HK-2 (cell line): ENCODE data around the gene RNF8.
A peak's percentile ranks its signal among the peaks of the same experiment; 100 is the strongest.
"Not testable (repeated sequence)": the region's sequence is repeated elsewhere in the genome, so short reads cannot be mapped to it uniquely, and the experiment has no call there.

ENCODE experiments used
- DNase-seq: peaks from one replicate; pipeline ENCODE4 v3.0.0-alpha.2; 2018; ENCODE audit not compliant: unreplicated experiment

RNF8 gene

GRCh38 chr6:37321101-37321500 is 32.7 kb upstream of the RNF8 start:
- DNase-seq = no peak

DNA sequence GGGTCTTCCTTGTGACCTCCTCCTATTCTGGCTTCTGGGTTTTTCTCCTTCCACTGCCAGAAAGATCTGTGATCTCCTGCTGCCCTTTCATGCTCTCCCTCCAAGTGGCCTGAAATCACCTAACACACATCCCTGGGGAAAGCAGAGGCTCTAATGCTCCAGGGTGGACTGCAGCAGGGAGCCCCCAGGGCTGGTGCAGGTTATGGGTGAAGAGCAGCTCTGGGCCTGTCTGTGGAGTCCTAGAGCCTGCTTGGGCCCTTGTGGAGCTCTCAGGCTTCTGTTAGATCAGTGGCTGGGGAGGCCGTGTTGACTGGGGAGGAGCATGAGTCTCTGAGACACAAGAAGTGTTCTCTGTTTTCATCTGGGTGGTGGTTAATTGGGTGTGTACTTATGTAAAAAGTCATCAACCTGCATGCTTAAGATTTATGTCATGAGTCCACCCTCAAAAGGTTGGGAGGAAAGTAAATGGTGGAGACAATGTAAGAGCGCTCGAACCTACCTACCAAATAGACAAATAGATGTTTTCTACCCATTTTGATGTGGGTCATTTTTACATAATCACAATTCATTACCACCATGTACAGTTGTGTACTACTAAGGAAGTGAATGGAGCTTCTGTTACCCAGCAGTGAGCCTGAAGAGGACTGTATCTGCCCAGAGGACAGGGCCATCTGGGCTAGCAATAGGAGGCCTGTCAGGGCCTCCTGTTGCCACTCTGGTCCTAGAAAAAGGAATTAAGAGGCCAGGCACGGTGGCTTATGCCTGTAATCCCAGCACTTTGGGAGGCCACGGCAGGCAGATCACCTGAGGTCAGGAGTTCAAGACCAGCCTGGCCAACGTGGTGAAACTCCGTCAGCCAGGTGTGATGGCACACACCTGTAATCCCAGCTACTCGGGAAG is 32.0 kb upstream of the RNF8 start:
- DNase-seq = no peak

DNA sequence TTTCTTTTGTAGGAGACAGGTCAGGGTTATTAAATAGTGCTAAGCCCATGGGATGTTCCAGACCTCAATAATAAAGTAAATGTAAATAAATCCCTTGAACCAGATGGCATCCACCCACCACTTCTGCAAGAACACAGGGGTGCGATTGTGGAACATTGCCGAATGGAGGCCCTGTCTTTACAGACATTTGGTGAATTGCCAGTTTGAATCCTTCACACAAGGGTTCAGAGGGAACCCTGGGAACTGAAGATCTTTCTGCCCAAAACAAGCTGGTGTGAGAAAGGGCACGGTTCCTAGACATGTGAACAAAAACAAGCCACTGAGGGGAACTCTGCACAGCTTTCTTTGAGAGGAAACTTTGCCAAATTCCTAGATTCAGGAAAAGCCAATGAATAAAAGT is 30.2 kb upstream of the RNF8 start:
- no peak for DNase-seq

DNA sequence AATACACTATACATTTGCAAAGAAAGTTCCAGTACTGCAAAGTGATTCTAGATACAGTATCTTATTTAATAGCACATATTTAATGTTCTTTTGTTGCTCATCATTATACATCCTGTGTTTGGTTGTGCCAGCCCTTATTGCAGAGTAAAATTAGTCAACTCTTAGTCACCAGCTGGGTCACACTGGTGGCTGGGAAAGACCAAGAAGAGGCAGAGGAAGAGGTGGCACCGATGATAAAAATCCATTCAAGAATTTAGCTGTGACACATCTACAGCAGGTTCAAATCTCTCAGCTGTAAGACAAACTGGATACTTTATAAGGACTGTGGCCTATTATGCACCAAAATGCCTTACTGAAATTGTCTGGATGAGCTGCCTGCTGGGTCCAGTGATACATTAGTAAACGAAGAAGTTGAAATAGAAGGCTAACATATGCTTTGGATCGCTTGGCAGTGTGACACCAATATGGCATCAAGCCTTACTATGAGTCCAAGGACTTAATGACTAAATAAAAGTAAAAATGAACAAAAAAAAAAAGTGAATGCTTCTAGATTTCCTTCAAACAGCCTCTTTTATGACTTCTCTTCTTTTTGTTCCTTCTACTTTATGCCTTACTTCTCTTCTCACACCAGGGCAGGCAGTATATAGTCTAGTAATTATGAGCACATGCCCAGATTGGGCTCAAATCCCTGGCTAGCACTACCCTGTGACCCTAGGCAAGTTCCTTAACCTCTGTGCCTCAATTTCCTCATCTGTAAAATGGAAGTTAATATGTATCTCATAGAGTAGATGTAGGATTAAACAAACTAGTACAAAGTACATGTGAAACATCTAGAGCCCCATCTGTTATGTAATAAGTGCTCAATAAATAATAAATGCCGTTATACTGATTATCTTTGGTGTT is 29.4 kb upstream of the RNF8 start:
- peak; percentile 26 for DNase-seq

GRCh38 chr6:37330345-37330744 is 23.4 kb upstream of the RNF8 start:
- not testable (repeated sequence) for DNase-seq

DNA sequence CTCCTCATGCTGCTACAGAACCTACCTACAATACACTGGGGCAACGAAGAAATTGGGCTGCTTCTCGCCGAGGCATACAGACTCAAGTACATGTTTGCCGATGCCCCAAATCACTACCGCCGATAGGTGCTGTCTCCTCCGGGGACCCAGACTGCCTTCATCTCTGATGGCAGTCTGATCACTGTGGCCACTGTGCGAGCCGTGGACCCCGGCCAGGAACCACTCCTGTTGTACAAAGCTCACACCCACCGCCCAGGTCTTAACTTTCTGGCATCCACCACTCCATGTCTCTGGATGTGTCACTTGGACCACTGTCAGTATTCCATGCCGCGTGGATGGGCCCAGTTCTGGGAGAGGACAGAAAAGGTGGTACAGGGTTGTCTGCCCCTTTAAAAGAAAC is 22.7 kb upstream of the RNF8 start:
- DNase-seq = no peak

- no peak for DNase-seq
Observed at GRCh38 chr6:37332894-37333293, 20.9 kb upstream of the RNF8 start.

- DNase-seq = no peak
Observed at GRCh38 chr6:37334047-37334446, 19.7 kb upstream of the RNF8 start.

- DNase-seq = not testable (repeated sequence)
Observed at GRCh38 chr6:37338317-37338716, 15.5 kb upstream of the RNF8 start.

GRCh38 chr6:37338745-37339255 is 15.0 kb upstream of the RNF8 start:
- no peak for DNase-seq

DNA sequence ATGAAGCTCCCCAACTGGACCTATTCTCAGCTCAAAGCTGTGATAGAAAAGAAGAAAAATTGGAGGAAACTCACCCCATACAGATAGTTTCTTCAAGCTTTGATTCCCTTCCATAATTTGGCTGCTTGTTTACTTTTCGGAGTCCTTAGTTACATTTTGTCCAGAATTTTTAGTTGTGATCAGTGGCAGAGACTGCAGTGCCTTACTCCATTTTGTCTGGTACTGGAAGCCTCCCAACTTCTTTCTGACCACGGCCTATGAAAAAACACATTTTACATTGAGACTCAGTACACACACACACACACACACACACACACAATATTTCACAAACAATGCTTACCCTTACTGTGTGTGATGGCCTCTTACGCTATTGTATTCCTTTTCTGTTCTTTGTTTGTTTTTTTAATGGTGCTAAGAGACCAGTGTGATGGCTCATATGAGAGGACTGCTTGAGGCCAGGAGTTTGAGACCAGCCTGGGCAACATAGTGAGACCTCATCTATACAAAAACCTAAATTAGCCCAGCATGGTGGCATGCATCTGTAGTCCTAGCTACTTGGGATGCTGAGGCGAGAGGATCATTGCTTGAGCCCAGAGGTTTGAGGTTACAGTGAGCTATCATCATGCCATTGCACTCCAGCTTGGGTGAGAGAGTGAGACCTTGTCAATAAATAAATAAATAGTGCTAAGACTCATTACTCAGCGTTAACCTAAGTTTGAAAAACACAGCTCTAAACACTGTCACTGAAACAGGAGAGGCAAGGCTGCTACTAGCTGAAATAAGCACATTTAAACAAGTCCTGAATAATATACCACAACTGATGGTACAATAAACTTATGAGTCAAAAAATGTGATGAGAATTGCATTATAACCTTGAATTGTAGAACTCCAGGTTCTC is 13.8 kb upstream of the RNF8 start:
- no peak for DNase-seq

DNA sequence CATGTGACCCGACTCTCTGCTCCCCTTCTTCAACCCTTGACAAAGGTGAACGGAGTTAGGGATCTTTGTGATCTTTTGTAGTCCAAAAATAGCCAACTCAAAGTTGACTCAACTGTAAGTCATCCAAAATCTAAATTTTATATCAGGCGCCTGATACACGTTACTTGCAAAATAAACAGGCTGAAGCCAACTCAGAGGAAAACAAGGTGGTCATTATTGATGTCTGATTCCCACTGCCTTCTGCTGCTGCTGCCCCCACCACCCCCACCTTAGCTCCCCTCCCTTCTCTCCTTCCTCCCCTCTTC is 13.2 kb upstream of the RNF8 start:
- no peak for DNase-seq

DNA sequence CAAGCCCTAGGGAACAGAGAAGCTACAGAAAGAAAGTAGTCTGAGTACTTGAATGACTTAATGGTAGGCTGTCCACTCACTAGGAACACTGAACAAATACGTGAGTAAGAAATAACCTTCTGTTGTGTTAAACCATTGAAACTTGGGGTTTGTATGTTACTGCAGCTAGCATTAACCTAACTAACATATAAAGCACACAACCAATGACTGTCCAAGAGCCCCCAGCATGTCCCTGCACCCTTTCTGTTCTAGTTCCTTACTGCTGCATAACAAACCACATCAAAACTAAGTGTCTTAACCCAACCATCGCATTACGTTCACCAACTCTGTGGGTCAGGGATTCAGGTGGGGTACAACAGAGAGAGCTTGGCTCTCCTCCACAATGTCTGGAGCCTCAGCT is 10.5 kb upstream of the RNF8 start:
- DNase-seq = no peak

GRCh38 chr6:37344308-37344707 is 9.5 kb upstream of the RNF8 start:
- DNase-seq = no peak

DNA sequence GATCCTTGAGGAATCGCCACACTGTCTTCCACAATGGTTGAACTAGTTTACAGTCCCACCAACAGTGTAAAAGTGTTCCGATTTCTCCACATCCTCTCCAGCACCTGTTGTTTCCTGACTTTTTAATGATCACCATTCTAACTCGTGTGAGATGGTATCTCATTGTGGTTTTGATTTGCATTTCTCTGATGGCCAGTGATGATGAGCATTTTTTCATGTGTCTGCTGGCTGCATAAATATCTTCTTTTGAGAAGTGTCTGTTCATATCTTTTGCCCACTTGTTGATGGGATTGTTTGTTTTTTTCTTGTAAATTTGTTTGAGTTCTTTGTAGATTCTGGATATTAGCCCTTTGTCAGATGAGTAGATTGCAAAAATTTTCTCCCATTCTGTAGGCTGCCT is 8.0 kb upstream of the RNF8 start:
- DNase-seq = not testable (repeated sequence)

GRCh38 chr6:37347177-37347576 is 6.6 kb upstream of the RNF8 start:
- no peak for DNase-seq

DNA sequence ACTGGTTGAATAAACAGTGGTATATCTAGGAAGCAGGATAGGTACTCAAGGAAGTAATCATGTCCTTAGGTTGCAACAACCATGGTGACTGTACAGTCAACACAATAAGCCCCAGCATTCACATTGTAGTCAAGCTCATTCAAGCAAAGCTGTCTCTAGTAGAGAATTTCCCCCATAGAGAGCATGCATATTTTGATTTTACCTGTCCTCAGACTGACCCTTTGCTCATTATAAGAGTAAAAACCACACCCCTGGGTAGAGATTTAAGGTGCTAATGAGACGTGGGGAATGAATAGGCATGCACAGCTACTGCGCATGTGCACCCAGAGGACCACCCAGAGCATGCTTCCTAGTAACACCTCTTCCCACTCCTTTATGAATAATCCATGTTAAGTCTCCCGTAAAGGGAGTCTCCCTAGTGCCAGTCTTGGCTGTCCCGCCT is 6.1 kb upstream of the RNF8 start:
- no peak for DNase-seq

DNA sequence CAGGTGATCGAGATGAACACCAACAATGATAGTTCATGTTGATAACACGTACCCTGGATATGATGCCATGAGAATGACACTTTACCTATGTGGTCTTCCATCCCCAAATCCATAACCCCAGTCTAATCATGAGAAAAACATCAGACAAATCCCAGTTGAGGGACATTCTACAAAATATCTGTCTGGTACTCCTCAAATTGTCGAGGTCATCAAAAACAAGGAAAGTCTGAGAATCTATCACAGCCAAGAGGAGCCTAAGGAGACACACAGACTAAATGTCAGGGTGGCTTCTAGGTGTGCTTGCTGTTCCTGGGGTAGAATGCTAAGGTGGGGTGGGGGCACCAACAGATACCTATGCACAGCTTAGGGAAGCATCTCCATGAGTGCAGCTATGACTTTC is 2.8 kb upstream of the RNF8 start:
- no peak for DNase-seq

GRCh38 chr6:37352384-37352783 is 1.4 kb upstream of the RNF8 start:
- no peak for DNase-seq

DNA sequence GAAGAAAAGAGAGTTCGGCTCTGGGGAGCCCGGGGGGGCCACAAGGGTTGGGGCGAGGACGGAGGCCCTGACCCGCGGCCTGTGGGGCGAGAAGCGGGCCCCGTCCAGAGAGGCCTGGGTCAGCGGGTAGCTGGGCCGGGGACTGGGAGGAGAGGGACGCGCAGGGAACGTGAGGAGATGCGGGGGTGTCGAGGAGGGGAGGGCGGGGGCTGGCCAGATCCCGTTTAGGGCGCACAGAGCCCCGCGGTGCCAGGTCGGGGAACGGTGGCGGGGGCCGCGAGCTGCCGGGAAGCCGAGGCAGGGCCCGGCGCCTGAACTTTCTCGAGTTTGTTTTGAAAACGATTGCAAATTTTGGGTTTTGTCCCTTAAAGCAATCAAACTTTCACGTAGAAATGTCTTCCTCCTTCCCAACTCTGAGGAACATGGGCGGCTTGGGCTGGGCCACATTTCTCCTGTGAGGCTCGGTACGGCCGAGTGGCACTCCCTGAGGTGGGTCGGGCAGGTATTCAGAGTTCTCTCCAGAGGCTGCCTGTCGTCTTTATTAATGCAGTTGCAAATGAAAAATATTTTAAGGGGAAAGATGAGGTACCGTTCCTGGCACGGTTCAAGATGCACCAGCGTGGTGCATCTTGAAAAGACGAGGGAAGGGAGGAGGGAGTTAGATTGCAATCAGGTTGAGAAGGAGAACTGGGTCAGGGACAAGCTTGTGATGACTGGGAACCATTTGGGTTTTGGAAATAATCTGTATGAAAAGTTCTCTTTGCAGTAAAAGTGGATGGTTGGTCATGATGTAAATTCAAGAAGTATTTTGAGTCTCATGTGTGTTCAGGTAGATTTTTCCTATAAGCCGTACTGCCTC is 972 bp downstream of the RNF8 start:
- DNase-seq = peak; percentile 40

DNA sequence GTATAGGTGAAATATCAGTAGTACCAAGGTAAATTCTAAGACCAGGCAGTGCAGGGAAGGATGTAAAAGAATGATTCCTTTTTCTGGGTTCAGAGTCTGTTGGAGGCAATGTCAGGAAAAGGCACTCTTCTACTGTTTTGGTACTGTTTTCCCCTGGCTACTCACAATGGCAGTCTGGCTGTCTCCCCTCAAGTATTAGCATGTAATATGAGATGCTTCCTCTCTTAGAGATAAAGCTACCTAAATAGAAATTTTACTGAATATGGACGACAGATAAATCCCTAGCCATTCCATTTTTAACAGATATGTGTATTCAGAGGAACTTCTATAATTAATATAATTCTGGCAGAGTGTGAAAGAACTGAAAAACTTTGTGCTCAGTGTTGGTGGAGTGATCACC is 3.5 kb downstream of the RNF8 start:
- DNase-seq = no peak
